Tongue (tissue), 2 donors: ENCODE measurements around the gene CDK14. TPM values are rescaled to one million over a fixed set of nuclear protein-coding genes. Genes with fewer than 3 reads are reported as not detected.

ENCODE experiments used
- DNase-seq: peaks from one replicate; pipeline ENCODE4 v3.0.0-alpha.2; 2015
- total RNA-seq: library from RNA; depleted of rRNA; stranded (reverse); fragments of >200 nt; gene quantifications from one replicate; pipeline ENCODE4 v1.2.3, GENCODE V29; 2014

Gene CDK14
- total RNA-seq, 1 donor from 2014 or later, result 29.3 TPM

DNA sequence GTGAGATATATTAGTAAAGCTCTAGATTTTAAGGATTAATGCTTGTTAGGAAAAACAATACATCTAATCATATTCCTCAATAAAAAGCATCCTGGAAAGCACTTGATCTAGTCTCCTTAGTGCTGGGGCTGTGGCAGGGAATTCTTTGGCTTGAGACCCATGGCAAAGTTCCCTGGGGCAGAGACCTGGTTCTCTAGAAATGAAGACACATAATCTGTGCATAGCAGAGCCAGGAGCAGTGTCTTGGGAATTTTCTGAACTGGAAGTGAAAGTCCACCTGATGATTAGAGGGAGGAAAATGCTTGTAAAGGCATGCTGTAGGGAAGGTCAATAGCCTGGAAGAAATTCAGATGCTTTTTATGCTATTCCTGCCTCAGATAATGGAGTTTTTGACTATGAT is 247.4 kb downstream of the CDK14 start:
- no peak for DNase-seq

- no peak for DNase-seq
Measured at GRCh38 chr7:90844421-90844820, 248.3 kb downstream of the CDK14 start.

GRCh38 chr7:90846192-90846591 is 250.1 kb downstream of the CDK14 start:
- peak; percentile 3 for DNase-seq

GRCh38 chr7:90850066-90850465 is 253.9 kb downstream of the CDK14 start:
- DNase-seq, result no peak

DNA sequence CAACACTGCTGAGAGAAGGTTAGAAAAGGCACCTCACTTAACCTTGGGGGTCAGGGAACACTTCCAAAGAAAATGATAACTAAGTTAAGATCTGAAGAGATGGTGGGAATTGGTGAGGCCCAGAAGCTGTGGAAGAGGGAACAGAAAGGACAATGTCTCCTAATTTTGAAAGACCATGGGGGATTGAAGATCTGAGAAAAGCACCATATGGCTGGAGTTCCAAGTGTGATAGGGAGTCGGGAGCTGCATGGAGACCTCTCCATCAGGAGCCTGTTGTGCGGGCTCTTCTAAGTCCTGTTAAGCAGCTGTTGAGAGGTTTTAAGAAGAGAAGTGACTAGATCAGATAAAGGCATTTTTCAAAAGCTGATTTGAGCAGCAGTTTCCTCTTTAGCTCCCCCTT is 254.3 kb downstream of the CDK14 start:
- DNase-seq, result no peak

- no peak for DNase-seq
Measured at GRCh38 chr7:90853205-90853604, 257.1 kb downstream of the CDK14 start.

DNA sequence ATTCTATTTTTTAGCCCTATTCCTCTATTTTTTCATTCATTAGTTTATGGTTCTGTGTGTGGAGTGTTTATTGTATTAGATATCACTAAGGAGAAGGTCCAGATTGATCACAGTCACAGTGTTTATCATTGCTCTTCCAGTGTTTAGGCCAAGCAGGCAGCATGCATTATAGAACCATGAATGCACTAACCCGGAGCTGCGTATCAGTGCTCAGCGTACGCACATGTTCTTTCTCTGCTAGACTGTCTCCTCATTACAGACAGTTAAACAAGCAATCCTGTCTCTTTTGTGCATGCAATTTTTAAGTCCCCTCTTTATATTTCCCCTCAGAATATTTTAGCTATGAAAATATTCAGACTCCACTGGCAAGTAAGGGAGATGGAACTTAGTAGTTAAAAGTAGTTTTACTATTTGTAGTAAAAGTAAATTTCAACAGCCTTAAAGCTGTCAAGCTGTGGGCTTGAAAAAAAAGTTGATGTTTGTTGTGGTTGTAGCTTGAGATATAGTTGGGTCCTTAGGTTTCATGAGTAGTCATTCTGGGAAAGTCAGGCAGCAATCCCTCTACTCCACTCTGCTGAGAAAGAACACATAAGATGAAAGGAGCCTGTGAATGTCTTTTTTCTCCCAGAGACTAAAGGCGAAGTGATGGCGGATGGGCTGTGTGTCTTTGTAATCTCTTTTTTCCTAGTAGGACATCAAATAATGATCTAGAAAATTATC is 260.4 kb downstream of the CDK14 start:
- DNase-seq, result no peak

DNA sequence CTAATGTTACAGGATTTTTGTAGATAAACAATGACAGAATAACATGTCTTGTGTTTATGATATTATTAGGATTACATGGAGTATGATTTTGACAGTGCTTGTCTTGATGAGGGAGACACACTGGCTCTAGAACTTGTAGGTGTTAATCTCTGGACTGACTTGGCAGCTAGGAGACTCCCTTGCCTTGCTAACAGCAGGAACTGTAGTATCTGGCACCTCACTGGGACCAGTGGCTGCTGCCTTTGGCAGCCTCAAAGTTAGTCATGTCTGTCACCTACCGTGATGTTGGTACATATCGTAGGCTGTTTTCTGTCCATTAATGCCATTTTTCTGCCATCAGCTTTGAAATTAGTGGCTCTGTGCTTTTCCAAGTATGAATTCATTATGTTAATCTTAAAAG is 261.5 kb downstream of the CDK14 start:
- no peak for DNase-seq

- DNase-seq, result no peak
Measured at GRCh38 chr7:90858546-90858945, 262.4 kb downstream of the CDK14 start.

DNA sequence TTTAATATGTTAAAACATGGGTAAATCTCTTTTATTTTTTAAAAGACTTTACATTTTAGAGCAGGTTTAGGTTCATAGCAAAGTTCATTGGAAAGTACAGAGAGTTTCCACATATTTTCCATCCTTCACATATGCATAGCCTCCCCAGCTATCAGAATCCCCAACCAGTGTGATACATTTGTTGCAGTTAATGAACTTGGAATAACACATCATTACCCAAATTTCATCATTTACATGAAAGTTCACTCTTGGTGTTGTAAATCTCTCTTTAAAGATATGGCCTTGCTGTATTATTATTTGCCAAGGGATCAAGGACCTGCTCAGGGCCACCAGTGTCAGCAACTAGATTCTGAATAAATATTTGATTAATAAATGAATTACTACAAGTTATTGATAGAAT is 263.4 kb downstream of the CDK14 start:
- DNase-seq, result no peak

DNA sequence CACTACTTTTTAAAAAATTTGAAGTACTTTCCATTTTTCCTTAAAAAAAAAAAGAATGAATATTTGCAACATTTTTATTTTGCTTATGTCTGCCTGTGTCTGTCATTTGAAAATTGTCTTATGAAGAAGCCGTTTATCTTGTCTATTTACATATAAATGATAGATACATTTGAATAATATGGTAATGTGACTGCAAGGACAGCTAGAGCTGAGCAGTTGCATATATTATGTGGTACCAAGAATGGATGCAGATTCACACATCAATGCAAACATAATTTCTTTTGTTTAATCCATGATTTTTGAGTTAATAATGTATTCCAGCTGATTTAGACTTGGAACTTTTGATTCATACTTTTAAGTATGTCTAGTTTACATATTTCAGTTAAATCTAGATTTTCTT is 268.0 kb downstream of the CDK14 start:
- DNase-seq, result no peak

DNA sequence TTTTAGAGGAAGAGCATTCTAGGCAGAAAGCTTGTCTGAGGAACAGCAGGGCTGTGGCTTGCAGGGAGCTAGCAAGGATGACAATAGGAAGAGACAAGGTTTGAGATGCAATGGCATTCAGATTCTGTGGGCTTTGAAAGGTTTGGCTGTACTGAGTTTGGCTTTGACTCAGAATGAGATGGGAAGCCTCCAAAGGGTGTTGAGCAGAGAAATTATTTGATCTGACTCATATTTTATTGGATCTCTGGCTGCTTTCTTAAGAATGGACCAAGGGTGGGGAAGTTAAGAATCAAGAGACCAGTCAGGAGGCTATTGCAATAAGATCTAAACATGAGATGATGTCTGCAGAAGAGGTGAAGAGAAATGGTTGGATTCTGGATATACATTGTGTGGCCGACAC is 273.2 kb downstream of the CDK14 start:
- no peak for DNase-seq

GRCh38 chr7:90876701-90877100 is 280.6 kb downstream of the CDK14 start:
- no peak for DNase-seq

GRCh38 chr7:90877201-90877600 is 281.1 kb downstream of the CDK14 start:
- DNase-seq, result no peak

DNA sequence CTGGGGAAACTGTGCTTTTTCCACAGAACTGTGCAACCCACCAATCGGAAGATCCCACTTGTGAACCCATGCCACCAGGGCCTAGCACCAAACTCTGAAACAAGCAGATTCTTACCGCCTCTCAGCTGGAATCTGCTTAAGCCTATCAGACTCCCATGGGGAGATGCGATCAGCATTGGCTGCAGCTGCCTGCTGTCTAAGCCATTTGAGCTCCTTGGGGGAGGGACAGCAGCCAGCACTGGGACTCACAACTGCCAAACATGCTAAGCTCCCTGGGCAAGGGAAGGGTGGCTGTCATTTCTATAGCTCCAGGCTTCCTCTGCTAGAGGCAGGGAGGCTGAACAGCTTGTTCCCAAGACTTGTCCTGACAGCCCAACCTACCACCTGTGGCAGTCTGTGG is 283.8 kb downstream of the CDK14 start:
- DNase-seq, result peak; percentile 51

GRCh38 chr7:90886416-90886815 is 290.3 kb downstream of the CDK14 start:
- DNase-seq, result peak; percentile 10

GRCh38 chr7:90889210-90889609 is 293.1 kb downstream of the CDK14 start:
- no peak for DNase-seq

GRCh38 chr7:90889644-90890043 is 293.5 kb downstream of the CDK14 start:
- no peak for DNase-seq

- peak; percentile 22 for DNase-seq
Measured at GRCh38 chr7:90891529-90891928, 295.4 kb downstream of the CDK14 start.

GRCh38 chr7:90892213-90892612 is 296.1 kb downstream of the CDK14 start:
- no peak for DNase-seq

- no peak for DNase-seq
Measured at GRCh38 chr7:90894122-90894521, 298.0 kb downstream of the CDK14 start.

DNA sequence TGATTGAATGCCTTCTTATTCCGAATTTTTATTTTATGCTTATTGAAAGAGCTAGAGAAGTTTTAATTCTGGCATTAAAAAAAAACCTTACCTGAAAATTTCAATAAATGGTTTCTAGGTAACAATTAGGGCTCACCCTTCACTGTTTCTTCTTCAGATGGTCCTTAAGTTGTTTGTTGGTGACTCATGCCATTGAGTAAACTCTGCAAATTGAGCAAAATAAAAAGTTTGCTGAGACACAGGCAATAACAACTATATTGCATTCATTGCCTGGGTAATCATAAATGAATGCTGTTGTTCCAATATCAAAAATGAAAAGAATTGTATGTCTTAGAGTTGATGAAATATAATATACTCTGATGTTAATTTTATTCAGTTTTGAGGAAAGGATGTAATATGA is 300.3 kb downstream of the CDK14 start:
- DNase-seq, result no peak

GRCh38 chr7:90897961-90898469 is 301.9 kb downstream of the CDK14 start:
- no peak for DNase-seq

GRCh38 chr7:90900628-90901356 is 304.7 kb downstream of the CDK14 start:
- DNase-seq, result no peak
